ENCODE measurements around the gene IPO11.
"Not testable (repeated sequence)": the region's sequence is repeated elsewhere in the genome, so short reads cannot be mapped to it uniquely, and the experiment has no call there.

- TF ChIP-seq CTCF (IDR thresholded peaks at IDR 0.05; ENCODE audit: low read length); EZH2 (IDR thresholded peaks at IDR 0.05; ENCODE audit: borderline replicate concordance, low read length): not testable (repeated sequence)
Observed at GRCh38 chr5:62565740-62566139, 153.2 kb downstream of the IPO11 start.

Measured in OCI-LY1 (cell line).